ENCODE measurements around the gene MPND. TPM values are rescaled to one million over a fixed set of nuclear protein-coding genes. Genes with fewer than 3 reads are reported as not detected.

The MPND gene
- total and polyA plus RNA-seq, 7 experiments from 2014 or later: 4.0 to 24.4 (median 14.9) TPM

- ChIA-PET CTCF (no interaction called here), POLR2A (no interaction called here)
- Histone ChIP-seq H3K36me3 (ENCODE audit: control insufficient read depth in 2 of 3, insufficient read depth in 3 of 3, low read length in 3 of 3) (no peaks in the 10 kb centered on the region), H3K4me1 (ENCODE audit: control insufficient read depth in 2 of 2, insufficient read depth in 2 of 2, low read length in 2 of 2) (peaks cover 11 to 14% of the 10 kb centered on the region in 2 donors), H3K9me3 (ENCODE audit: control insufficient read depth in 2 of 3, low read length in 3 of 3) (no peaks in the 10 kb centered on the region), H3K27ac (ENCODE audit: low read depth, low read length) (no peak overlapping the region), H3K27me3 (ENCODE audit: control insufficient read depth in 2 of 2, insufficient read depth in 2 of 2, low read length in 2 of 2) (no peaks in the 10 kb centered on the region), H3K4me3 (ENCODE audit: low read length) (no peak overlapping the region)
- ATAC-seq (no peak), DNase-seq (no peak)
- peaks cover 0 to 4% (median 0%) of the 10 kb centered on the region in 5 donors for H3K27me3 Mint-ChIP-seq
- H3K4me3 Mint-ChIP-seq: peak overlapping the region; percentile 47 to 87 (median 77)
- intact Hi-C loops (cut with micrococcal nuclease): loop anchor here in 1 of 2 donors (5.0 kb wide), 2 partner anchors 146 to 889 kb away; partner anchors contain the start of gene HDGFL2
- peak overlapping the region in 3 of 9 donors; percentile 9 to 41 (median 23) for H3K27ac Mint-ChIP-seq
- H3K4me1 Mint-ChIP-seq: peaks cover 8 to 28% (median 24%) of the 10 kb centered on the region in 7 donors
- peaks cover 0 to 6% (median 0%) of the 10 kb centered on the region in 5 donors for H3K36me3 Mint-ChIP-seq
- peaks cover 0 to 7% (median 0%) of the 10 kb centered on the region in 11 donors for H3K9me3 Mint-ChIP-seq
Measured at GRCh38 chr19:4326215-4326836, 17.0 kb upstream of the MPND start.

GRCh38 chr19:4326837-4327251 lies 16.5 kb upstream of the MPND start:
- H3K27me3 Mint-ChIP-seq: peaks cover 0 to 4% (median 0%) of the 10 kb centered on the region in 5 donors
- H3K36me3 ChIP-seq (ENCODE audit: control insufficient read depth in 2 of 3, insufficient read depth in 3 of 3, low read length in 3 of 3): no peaks in the 10 kb centered on the region
- peak overlapping the region; percentile 83 to 90 (median 86) for H3K4me3 Mint-ChIP-seq
- H3K27ac Mint-ChIP-seq: peak overlapping the region in 1 of 9 donors; percentile 23
- H3K27ac ChIP-seq (ENCODE audit: low read depth, low read length): no peak overlapping the region
- ATAC-seq (no peak), DNase-seq (peak in 1 of 9 donors; percentile 21)
- peaks cover 0 to 7% (median 0%) of the 10 kb centered on the region in 11 donors for H3K9me3 Mint-ChIP-seq
- H3K4me1 Mint-ChIP-seq: peaks cover 8 to 28% (median 24%) of the 10 kb centered on the region in 7 donors
- peaks cover 11 to 14% of the 10 kb centered on the region in 2 donors for H3K4me1 ChIP-seq (ENCODE audit: control insufficient read depth in 2 of 2, insufficient read depth in 2 of 2, low read length in 2 of 2)
- H3K27me3 ChIP-seq (ENCODE audit: control insufficient read depth in 2 of 2, insufficient read depth in 2 of 2, low read length in 2 of 2): no peaks in the 10 kb centered on the region
- ChIA-PET POLR2A (no interaction called here), CTCF (no interaction called here)
- no peaks in the 10 kb centered on the region for H3K9me3 ChIP-seq (ENCODE audit: control insufficient read depth in 2 of 3, low read length in 3 of 3)
- intact Hi-C loops (cut with micrococcal nuclease): loop anchor here in 1 of 2 donors (5.0 kb wide), 2 partner anchors 145 to 890 kb away; partner anchors contain the start of gene HDGFL2
- H3K36me3 Mint-ChIP-seq: peaks cover 0 to 6% (median 0%) of the 10 kb centered on the region in 5 donors
- peak overlapping the region; percentile 61 for H3K4me3 ChIP-seq (ENCODE audit: low read length)

GRCh38 chr19:4327252-4327876 lies 16.0 kb upstream of the MPND start:
- Histone ChIP-seq H3K9me3 (ENCODE audit: control insufficient read depth in 2 of 3, low read length in 3 of 3) (no peaks in the 10 kb centered on the region), H3K4me3 (ENCODE audit: low read length) (peak overlapping the region; percentile 61), H3K4me1 (ENCODE audit: control insufficient read depth in 2 of 2, insufficient read depth in 2 of 2, low read length in 2 of 2) (peaks cover 11 to 14% of the 10 kb centered on the region in 2 donors), H3K27me3 (ENCODE audit: control insufficient read depth in 2 of 2, insufficient read depth in 2 of 2, low read length in 2 of 2) (no peaks in the 10 kb centered on the region), H3K36me3 (ENCODE audit: control insufficient read depth in 2 of 3, insufficient read depth in 3 of 3, low read length in 3 of 3) (no peaks in the 10 kb centered on the region), H3K27ac (ENCODE audit: low read depth, low read length) (peak overlapping the region; percentile 40)
- Mint-ChIP-seq H3K36me3 (peaks cover 0 to 6% (median 0%) of the 10 kb centered on the region in 5 donors), H3K27ac (peak overlapping the region in 7 of 9 donors; percentile 76 to 98 (median 84)), H3K4me1 (peaks cover 8 to 28% (median 24%) of the 10 kb centered on the region in 7 donors), H3K9me3 (peaks cover 0 to 7% (median 0%) of the 10 kb centered on the region in 11 donors), H3K27me3 (peaks cover 0 to 4% (median 0%) of the 10 kb centered on the region in 5 donors), H3K4me3 (peak overlapping the region; percentile 83 to 90 (median 86))
- CTCF ChIA-PET: interaction anchor here (0.8 to 1.0 kb wide), 2 partner anchors 16 to 61 kb away, joined by 4 read pairs; partner anchors contain the start of gene MPND
- intact Hi-C loops (cut with micrococcal nuclease): loop anchor here in 1 of 2 donors (5.0 kb wide), 2 partner anchors 145 to 890 kb away; partner anchors contain the start of gene HDGFL2
- ATAC-seq: peak; percentile 35
- DNase-seq: peak; percentile 41 to 76 (median 59)
- POLR2A ChIA-PET: interaction anchor here (0.7 to 1.3 kb wide), 5 partner anchors 11 to 81 kb away, joined by 3 to 11 read pairs (median 5); partner anchors contain the start of genes MPND, STAP2 and YJU2

GRCh38 chr19:4327877-4328242 lies 15.5 kb upstream of the MPND start:
- POLR2A ChIA-PET: interaction anchor here (0.6 to 1.3 kb wide), 8 partner anchors 11 to 640 kb away, joined by 3 to 11 read pairs (median 4); partner anchors contain the start of genes MPND, STAP2 and YJU2
- Mint-ChIP-seq H3K27me3 (peaks cover 0 to 4% (median 0%) of the 10 kb centered on the region in 5 donors), H3K4me3 (peak overlapping the region; percentile 83 to 90 (median 86))

GRCh38 chr19:4328243-4328990 lies 14.9 kb upstream of the MPND start:
- H3K9me3 Mint-ChIP-seq: peaks cover 0 to 7% (median 0%) of the 10 kb centered on the region in 11 donors
- H3K4me3 Mint-ChIP-seq: peak overlapping the region; percentile 83 to 90 (median 87)
- DNase-seq (peak; percentile 87 to 96 (median 93)), ATAC-seq (peak; percentile 93)
- POLR2A ChIA-PET: interaction anchor here (0.6 to 1.3 kb wide), 8 partner anchors 10 to 640 kb away, joined by 3 to 11 read pairs (median 4); partner anchors contain the start of genes MPND, STAP2 and YJU2
- H3K27ac Mint-ChIP-seq: peak overlapping the region; percentile 72 to 98 (median 91)
- H3K4me1 ChIP-seq (ENCODE audit: control insufficient read depth in 2 of 2, insufficient read depth in 2 of 2, low read length in 2 of 2): peaks cover 11 to 14% of the 10 kb centered on the region in 2 donors
- peak overlapping the region; percentile 65 for H3K4me3 ChIP-seq (ENCODE audit: low read length)
- H3K36me3 Mint-ChIP-seq: peaks cover 0 to 6% (median 0%) of the 10 kb centered on the region in 5 donors
- H3K36me3 ChIP-seq (ENCODE audit: control insufficient read depth in 2 of 3, insufficient read depth in 3 of 3, low read length in 3 of 3): no peaks in the 10 kb centered on the region
- H3K27me3 ChIP-seq (ENCODE audit: control insufficient read depth in 2 of 2, insufficient read depth in 2 of 2, low read length in 2 of 2): no peaks in the 10 kb centered on the region
- peaks cover 0 to 4% (median 0%) of the 10 kb centered on the region in 5 donors for H3K27me3 Mint-ChIP-seq
- CTCF ChIA-PET: interaction anchor here (0.8 to 1.0 kb wide), 3 partner anchors 15 to 62 kb away, joined by 3 to 4 read pairs (median 4); partner anchors contain the start of gene MPND
- peak overlapping the region; percentile 52 for H3K27ac ChIP-seq (ENCODE audit: low read depth, low read length)
- no peaks in the 10 kb centered on the region for H3K9me3 ChIP-seq (ENCODE audit: control insufficient read depth in 2 of 3, low read length in 3 of 3)
- intact Hi-C loops (cut with micrococcal nuclease): loop anchor here (1.0 to 5.0 kb wide), 12 partner anchors 10 to 891 kb away; partner anchors contain the start of genes TMIGD2 (in 2 of the 2), YJU2 (in 2 of the 2), EEF2 (in 1 of the 2) and HDGFL2 (in 1 of the 2)
- peaks cover 8 to 28% (median 24%) of the 10 kb centered on the region in 7 donors for H3K4me1 Mint-ChIP-seq

More at GRCh38 chr19:4327877-4328242, 15.5 kb upstream of the MPND start:
- ATAC-seq: peak; percentile 6
- no peaks in the 10 kb centered on the region for H3K36me3 ChIP-seq (ENCODE audit: control insufficient read depth in 2 of 3, insufficient read depth in 3 of 3, low read length in 3 of 3)
- no peaks in the 10 kb centered on the region for H3K27me3 ChIP-seq (ENCODE audit: control insufficient read depth in 2 of 2, insufficient read depth in 2 of 2, low read length in 2 of 2)
- H3K27ac ChIP-seq (ENCODE audit: low read depth, low read length): peak overlapping the region; percentile 40
- peak overlapping the region; percentile 61 for H3K4me3 ChIP-seq (ENCODE audit: low read length)
- Mint-ChIP-seq H3K27ac (peak overlapping the region; percentile 33 to 98 (median 84)), H3K4me1 (peaks cover 8 to 28% (median 24%) of the 10 kb centered on the region in 7 donors), H3K9me3 (peaks cover 0 to 7% (median 0%) of the 10 kb centered on the region in 11 donors), H3K36me3 (peaks cover 0 to 6% (median 0%) of the 10 kb centered on the region in 5 donors)
- CTCF ChIA-PET: interaction anchor here (0.8 to 1.0 kb wide), 3 partner anchors 15 to 61 kb away, joined by 3 to 4 read pairs (median 4); partner anchors contain the start of gene MPND
- DNase-seq: no peak
- H3K4me1 ChIP-seq (ENCODE audit: control insufficient read depth in 2 of 2, insufficient read depth in 2 of 2, low read length in 2 of 2): peaks cover 11 to 14% of the 10 kb centered on the region in 2 donors
- intact Hi-C loops (cut with micrococcal nuclease): loop anchor here (1.0 to 5.0 kb wide), 12 partner anchors 10 to 891 kb away; partner anchors contain the start of genes TMIGD2 (in 2 of the 2), YJU2 (in 2 of the 2), EEF2 (in 1 of the 2) and HDGFL2 (in 1 of the 2)
- no peaks in the 10 kb centered on the region for H3K9me3 ChIP-seq (ENCODE audit: control insufficient read depth in 2 of 3, low read length in 3 of 3)

Measured in naive thymus-derived CD4-positive, alpha-beta T cell (primary cell).